Sciatic nerve (tissue), 2 donors: ENCODE data around the gene SLC22A4. TPM values are rescaled to one million over a fixed set of nuclear protein-coding genes. Genes with fewer than 3 reads are reported as not detected.
A peak's percentile ranks its signal among the peaks of the same experiment; 100 is the strongest.

Source experiments
- ATAC-seq: fragments of 200-7000 bp; cut with Tn5 transposase; one replicate; pipeline ENCODE4 v1.9.1; 2020; ENCODE audit warnings: mild to moderate bottlenecking, moderate library complexity
- DNase-seq: peaks from one replicate; pipeline ENCODE4 v3.0.0-alpha.2; 2020; ENCODE audit warnings: low spot score
- intact Hi-C: fragments of 100-400 bp; cut with DNase I; formaldehyde crosslinking; loops from one replicate; pipeline ENCODE4 v1.14.2; 2022
- total RNA-seq: library from RNA; stranded (reverse); fragmentation: NEBNext Ultra II Directional; extraction: Animal tissue kit (Norgen Biotek cat#: 25700); gene quantifications from one replicate; pipeline ENCODE4 v1.2.1, GENCODE V29; 2021
- donor health status: DM: no; HTN: no; CAD: no.
- donor health status: DM: no; HTN: no; CAD: no.

Gene SLC22A4
- total RNA-seq, 1 donor from 2014 or later = 5.7 TPM

GRCh38 chr5:132295505-132296411, 1.6 kb downstream of the SLC22A4 start:
- intact Hi-C loops = loop anchor here (10.0 kb wide), 1 partner anchor 61 kb away; no protein-coding TSS in a partner anchor
- no peak for DNase-seq
- no peak for ATAC-seq

DNA sequence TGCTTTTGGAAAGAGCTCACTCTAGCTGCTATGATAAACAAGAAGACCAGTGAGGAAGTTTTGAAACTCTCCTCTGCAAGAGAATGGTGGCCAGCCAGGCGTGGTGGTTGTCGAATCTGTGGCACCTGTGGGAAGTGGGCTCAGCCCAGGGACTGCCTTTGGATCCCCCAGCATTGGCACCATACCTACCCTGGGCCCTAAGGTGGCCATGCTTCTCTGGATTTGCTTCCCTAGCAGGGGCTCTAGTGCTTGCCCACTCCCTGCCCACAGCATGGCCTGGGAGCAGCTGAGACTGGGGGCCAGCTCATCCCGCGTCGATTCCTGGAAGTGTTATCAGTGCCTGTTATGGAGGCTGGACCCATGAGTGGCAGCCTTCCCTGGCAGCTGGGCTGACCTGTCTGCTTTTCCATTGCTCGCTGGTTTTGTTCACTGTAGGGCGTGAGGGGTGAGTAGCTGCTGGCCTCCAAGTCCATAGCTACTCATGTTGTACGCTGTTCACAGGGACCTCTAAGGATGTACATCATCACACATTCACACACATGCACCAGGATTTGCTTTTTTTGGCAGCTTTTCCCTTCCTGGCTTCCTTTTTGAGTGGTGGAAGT, 2.3 kb downstream of the SLC22A4 start:
- intact Hi-C loops = loop anchor here (10.0 kb wide), 1 partner anchor 62 kb away; no protein-coding TSS in a partner anchor
- DNase-seq (no peak), ATAC-seq (no peak)

- ATAC-seq (no peak), DNase-seq (no peak)
- intact Hi-C loops = loop anchor here (10.0 kb wide), 1 partner anchor 63 kb away; no protein-coding TSS in a partner anchor
These were observed 3.2 kb downstream of the SLC22A4 start for GRCh38 chr5:132297211-132297940.

- DNase-seq = no peak
- intact Hi-C loops = loop anchor here (10.0 kb wide), 1 partner anchor 64 kb away; no protein-coding TSS in a partner anchor
- no peak for ATAC-seq
These were observed 4.4 kb downstream of the SLC22A4 start for GRCh38 chr5:132298298-132299212.

DNA sequence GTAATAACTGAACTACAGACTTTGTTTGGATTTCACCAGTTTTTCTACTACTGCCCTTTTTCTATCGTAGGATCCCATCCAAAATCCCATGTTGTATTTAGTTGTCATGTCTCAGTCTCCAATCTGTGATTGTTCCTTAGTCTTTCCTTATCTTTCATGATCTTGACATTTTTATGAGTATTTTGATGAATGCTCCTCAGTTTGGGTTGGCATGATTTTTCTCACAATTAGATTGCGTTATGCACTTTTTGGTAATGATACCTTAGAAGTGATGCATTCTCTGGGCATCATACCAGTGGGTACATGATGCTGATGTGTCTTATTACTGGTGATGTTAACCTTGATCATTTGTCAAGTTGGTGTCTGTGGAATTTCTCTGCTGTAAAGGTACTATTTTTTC, 5.7 kb downstream of the SLC22A4 start:
- intact Hi-C loops = loop anchor here (10.0 kb wide), 1 partner anchor 65 kb away; no protein-coding TSS in a partner anchor
- ATAC-seq (no peak), DNase-seq (no peak)

DNA sequence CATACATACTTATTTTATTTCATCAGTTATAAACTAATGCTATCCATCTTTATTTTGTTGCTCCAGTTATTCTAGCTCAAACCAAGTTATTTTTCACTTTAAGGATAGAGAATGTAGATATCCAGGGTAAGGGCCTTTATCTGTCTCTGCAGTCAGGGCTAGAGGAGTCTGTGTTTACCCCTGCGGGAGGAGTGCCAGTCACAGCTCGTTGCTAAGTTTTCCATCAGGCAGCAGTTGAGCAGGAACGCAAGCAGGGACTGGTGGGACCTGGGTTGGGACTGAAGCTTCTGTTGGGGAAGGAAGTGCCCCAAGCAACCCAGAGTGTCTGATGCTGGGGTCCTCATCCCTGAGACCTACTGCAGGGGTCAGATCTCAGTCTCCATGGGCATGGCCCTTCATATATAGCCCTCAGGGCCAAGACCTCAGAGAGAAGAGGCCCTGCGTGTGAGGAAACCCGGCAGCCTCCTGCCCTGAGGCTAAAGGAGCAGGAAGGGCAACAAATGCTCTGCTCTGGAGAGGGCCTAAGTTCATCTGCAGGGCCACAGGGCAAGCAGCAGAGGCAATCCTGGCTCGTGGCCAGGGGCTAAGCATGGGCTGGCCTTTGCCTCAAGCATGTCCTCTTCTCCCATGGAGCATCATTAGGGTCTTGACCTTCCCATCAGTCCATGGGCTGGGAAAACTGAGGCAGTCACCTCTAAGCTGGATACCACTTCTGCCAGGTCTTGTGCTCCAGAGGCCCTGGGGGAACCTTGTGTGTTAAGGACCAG, 6.6 kb downstream of the SLC22A4 start:
- intact Hi-C loops = no loop called here
- DNase-seq (no peak), ATAC-seq (no peak)

- ATAC-seq (no peak), DNase-seq (no peak)
- intact Hi-C loops = no loop called here
These were observed 7.4 kb downstream of the SLC22A4 start for GRCh38 chr5:132301344-132302271.

- ATAC-seq (no peak), DNase-seq (no peak)
- intact Hi-C loops = no loop called here
These were observed 8.2 kb downstream of the SLC22A4 start for GRCh38 chr5:132302413-132302812.

DNA sequence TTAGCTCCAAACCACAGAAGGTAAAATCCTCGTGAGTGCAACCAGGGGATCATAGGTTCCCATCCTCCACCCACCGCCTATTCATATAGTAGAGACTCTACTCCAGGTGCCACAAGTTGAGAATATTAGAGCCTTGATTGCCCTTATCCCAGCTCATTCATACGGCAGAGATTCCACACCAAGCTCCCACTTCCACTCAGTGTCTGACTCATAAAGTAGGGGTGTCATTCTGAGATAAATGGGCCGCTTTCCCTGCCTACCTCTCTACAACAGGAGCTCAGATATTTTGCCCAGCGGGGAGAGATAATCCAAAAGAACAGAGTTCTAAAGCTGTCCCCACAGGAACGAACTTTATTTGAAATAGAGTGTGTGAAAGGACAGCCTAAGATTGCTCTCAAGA, 9.4 kb downstream of the SLC22A4 start:
- DNase-seq = no peak
- ATAC-seq = no peak
- intact Hi-C loops = no loop called here

DNA sequence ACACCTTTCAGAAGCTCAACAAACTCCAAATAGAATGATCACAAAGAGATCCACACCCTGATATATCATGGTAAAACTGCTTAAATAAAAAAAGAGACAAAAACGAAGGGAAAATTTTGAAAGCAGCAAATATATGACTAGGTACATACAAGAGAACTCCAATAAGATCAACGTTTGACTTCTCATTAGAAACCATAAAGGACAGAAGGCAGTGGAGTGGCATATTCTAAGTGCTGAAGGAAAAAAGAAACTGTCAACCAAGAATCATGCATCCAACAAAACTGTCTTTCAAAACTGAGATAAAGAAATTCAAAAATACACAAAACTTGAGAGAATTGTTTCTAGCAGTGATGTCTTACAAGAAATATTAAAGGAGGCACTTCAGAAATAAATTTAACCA, 11.2 kb downstream of the SLC22A4 start:
- DNase-seq (no peak), ATAC-seq (no peak)
- intact Hi-C loops = no loop called here

DNA sequence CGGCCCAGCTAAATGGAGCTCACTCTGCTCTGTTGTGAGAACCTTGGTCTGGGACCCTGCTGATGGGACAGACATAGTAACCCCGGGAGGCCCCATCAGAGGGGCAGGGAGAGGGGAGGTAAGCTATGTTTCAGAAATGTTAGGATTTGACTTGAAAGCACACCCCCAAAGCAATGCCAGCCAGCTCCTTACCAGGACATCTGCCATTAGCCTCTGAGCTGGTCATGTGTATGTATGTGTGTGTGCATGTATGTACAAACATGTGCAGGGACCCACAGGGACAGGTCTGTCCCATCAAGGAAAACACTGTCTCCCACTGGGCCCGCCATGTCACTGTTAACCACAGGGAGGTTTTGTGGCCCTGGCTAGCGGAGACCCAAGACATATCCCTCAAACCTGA, 14.5 kb downstream of the SLC22A4 start:
- DNase-seq = no peak
- intact Hi-C loops = no loop called here
- ATAC-seq = no peak

DNA sequence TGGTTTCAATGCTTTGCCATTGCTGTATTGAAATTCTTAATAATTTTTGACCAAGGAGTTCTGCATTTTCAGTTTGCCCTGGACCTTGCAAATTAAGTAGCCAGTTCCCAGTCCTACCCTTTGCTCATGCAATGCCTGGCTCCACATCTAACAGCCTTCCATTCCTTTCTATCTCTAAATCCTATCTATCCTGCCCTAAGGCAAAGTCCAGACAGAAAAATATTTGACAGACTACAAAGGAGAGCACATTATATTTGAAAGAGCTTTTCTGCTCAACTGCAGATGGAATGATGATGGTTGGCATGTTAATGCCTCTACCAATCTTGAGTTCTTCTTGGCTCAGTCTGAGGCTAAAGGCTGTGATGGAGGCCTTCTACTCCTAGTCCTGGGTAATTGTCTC, 15.5 kb downstream of the SLC22A4 start:
- no peak for DNase-seq
- ATAC-seq = no peak
- intact Hi-C loops = no loop called here

DNA sequence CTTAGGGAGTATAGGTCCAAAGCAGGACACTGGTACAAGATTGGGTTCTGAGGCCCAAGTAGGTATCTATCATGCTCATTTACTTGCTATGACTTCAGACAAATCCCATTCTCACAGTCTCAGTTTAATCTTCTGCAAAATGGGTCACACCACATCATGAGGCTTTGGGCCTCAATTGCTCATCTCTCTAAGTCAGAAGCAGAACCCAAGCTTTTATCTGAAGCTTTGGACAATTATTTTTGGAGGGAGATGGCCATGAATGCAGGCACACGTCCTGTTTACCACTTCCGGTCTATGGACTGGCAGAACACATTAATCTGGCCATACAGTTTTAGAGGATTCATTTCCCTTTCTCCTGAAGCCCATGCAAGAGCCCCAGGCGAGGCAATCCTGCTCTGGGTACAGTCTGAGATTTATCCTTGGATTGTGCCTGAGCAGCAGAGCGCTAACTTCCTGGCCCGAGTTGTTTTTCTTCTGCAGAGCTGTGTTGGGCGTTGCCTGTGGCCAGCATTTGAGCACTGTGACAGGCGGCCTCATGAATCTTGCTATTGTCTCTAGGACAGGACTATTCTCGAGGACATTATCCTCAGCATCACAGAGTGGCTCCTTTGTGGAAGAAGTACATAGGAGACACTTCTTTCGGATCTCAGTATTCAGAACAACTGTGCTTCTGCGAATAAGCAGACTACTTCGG, 16.1 kb downstream of the SLC22A4 start:
- intact Hi-C loops = no loop called here
- ATAC-seq = peak; percentile 64
- DNase-seq = no peak

DNA sequence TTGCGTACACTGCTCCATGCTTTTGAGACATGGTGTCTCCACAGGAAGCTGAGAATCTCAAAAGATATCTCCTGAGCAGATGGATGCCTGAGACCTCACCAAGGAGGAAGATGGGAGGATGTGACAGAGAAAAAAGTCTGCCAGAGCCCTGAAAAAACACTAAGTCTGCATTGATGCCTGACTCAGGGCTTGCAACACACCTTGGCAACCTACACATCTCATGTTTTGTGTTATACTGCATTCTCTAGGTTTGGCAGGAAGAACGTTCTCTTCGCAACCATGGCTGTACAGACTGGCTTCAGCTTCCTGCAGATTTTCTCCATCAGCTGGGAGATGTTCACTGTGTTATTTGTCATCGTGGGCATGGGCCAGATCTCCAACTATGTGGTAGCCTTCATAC, 19.2 kb downstream of the SLC22A4 start:
- intact Hi-C loops = no loop called here
- DNase-seq (no peak), ATAC-seq (no peak)

GRCh38 chr5:132313961-132314432, 19.8 kb downstream of the SLC22A4 start:
- intact Hi-C loops = no loop called here
- ATAC-seq (no peak), DNase-seq (no peak)

DNA sequence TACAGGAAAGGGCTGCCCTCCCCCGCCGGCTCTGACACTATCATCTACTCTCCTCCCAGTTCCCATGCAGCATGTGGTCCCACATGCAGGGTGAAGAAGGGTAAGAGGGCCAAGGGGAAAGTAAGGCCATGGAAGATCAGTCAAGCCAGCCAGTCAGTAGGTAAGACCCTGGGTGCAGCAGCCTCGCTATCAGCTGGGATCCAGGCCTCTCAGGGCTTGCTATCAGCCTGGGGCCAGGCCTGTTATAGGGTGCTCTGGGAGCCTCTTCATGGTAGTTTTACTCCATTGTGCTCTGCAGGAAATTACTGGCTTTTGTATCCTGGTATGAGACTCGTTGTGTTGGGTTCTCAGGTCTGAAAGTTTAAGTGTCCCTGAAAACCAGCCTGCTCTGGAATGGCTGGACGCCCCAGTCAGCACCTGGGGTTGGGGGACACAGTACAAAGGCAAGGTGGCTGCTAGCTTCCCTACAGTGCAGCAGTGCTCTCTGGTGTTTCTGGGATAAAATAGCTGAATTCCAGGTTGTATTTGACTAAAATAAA, 21.4 kb downstream of the SLC22A4 start:
- ATAC-seq (no peak), DNase-seq (no peak)
- intact Hi-C loops = no loop called here
